D721Med (cell line): ENCODE data around the gene GAS2L3.
"Not testable (repeated sequence)": the region's sequence is repeated elsewhere in the genome, so short reads cannot be mapped to it uniquely, and the experiment has no call there.

Experiments used
- DNase-seq: peaks from one replicate; pipeline ENCODE4 v3.0.0; 2011; ENCODE audit warnings: low spot score; ENCODE audit not compliant: insufficient read length
- FAIRE-seq: peaks from 2 replicates; lab custom pipeline; 2011; peaks lifted over from hg19 to GRCh38; lab: Jason Lieb, UNC
- CTCF ChIP-seq: IDR thresholded peaks from 2 replicates; pipeline ENCODE4 v1.5.1; 2012; ENCODE audit warnings: mild to moderate bottlenecking, control low read depth; ENCODE audit not compliant: insufficient read depth; ENCODE audit errors: missing control alignments

GAS2L3 gene

GRCh38 chr12:100539202-100539601 lies 34.3 kb upstream of the GAS2L3 start:
- FAIRE-seq: no peak
- DNase-seq: no peak
- TF ChIP-seq CTCF: no peak

GRCh38 chr12:100544165-100544564 lies 29.3 kb upstream of the GAS2L3 start:
- no peak for TF ChIP-seq CTCF
- DNase-seq: no peak
- FAIRE-seq: no peak

- FAIRE-seq: no peak
- DNase-seq: no peak
- TF ChIP-seq CTCF: no peak
Observed at GRCh38 chr12:100545092-100545491, 28.4 kb upstream of the GAS2L3 start.

GRCh38 chr12:100553936-100554335 lies 19.5 kb upstream of the GAS2L3 start:
- FAIRE-seq (no peak), DNase-seq (no peak)
- TF ChIP-seq CTCF: no peak

GRCh38 chr12:100554608-100555077 lies 18.8 kb upstream of the GAS2L3 start:
- peak; percentile 78 for TF ChIP-seq CTCF
- DNase-seq: no peak
- peak; percentile 67 for FAIRE-seq

GRCh38 chr12:100555722-100556121 lies 17.8 kb upstream of the GAS2L3 start:
- no peak for TF ChIP-seq CTCF
- DNase-seq: no peak
- FAIRE-seq: no peak

- TF ChIP-seq CTCF: no peak
- no peak for FAIRE-seq
- no peak for DNase-seq
Observed at GRCh38 chr12:100557357-100557756, 16.1 kb upstream of the GAS2L3 start.

GRCh38 chr12:100559261-100559660 lies 14.2 kb upstream of the GAS2L3 start:
- DNase-seq, FAIRE-seq: not testable (repeated sequence)
